NCI-H2081 (cell line): ENCODE results near the gene NUDT3.
"Not testable (repeated sequence)": the region's sequence is repeated elsewhere in the genome, so short reads cannot be mapped to it uniquely, and the experiment has no call there.

Source experiments
- DNase-seq, 2 experiments: peaks; one replicate each; lab custom pipeline; 2025; lab: John Stamatoyannopoulos, UW

NUDT3 gene

GRCh38 chr6:34342247-34342646 lies 50.2 kb downstream of the NUDT3 start:
- DNase-seq, result no peak

- no peak for DNase-seq
Observed at GRCh38 chr6:34341481-34341971, 50.9 kb downstream of the NUDT3 start.

GRCh38 chr6:34340906-34341480 lies 51.5 kb downstream of the NUDT3 start:
- no peak for DNase-seq

- no peak for DNase-seq
Observed at GRCh38 chr6:34340394-34340793, 52.1 kb downstream of the NUDT3 start.

- no peak for DNase-seq
Observed at GRCh38 chr6:34339971-34340370, 52.5 kb downstream of the NUDT3 start.

- DNase-seq, result peak in 1 of 2 experiments; percentile 8
Observed at GRCh38 chr6:34339432-34339831, 53.0 kb downstream of the NUDT3 start.

GRCh38 chr6:34338811-34339210 lies 53.7 kb downstream of the NUDT3 start:
- DNase-seq, result no peak

GRCh38 chr6:34338377-34338776 lies 54.1 kb downstream of the NUDT3 start:
- no peak for DNase-seq

- DNase-seq, result no peak
Observed at GRCh38 chr6:34334796-34335416, 57.6 kb downstream of the NUDT3 start.

GRCh38 chr6:34333858-34334257 lies 58.6 kb downstream of the NUDT3 start:
- no peak for DNase-seq

GRCh38 chr6:34332251-34333198 lies 59.9 kb downstream of the NUDT3 start:
- no peak for DNase-seq

- DNase-seq, result no peak
Observed at GRCh38 chr6:34331371-34332050, 61.0 kb downstream of the NUDT3 start.

GRCh38 chr6:34329814-34330213 lies 62.7 kb downstream of the NUDT3 start:
- not testable (repeated sequence) for DNase-seq

- DNase-seq, result no peak
Observed at GRCh38 chr6:34328969-34329368, 63.5 kb downstream of the NUDT3 start.

- DNase-seq, result not testable (repeated sequence)
Observed at GRCh38 chr6:34327313-34328205, 64.9 kb downstream of the NUDT3 start.

GRCh38 chr6:34325633-34326032 lies 66.8 kb downstream of the NUDT3 start:
- DNase-seq, result no peak

- DNase-seq, result no peak
Observed at GRCh38 chr6:34324738-34325444, 67.6 kb downstream of the NUDT3 start.

- DNase-seq, result not testable (repeated sequence)
Observed at GRCh38 chr6:34324221-34324620, 68.2 kb downstream of the NUDT3 start.

- DNase-seq, result no peak
Observed at GRCh38 chr6:34323300-34323699, 69.2 kb downstream of the NUDT3 start.

- DNase-seq, result no peak
Observed at GRCh38 chr6:34322732-34323131, 69.7 kb downstream of the NUDT3 start.
